CD4-positive, alpha-beta T cell (primary cell): Measurements from ENCODE around the gene KRTAP5-8. TPM values are rescaled to one million over a fixed set of nuclear protein-coding genes. Genes with fewer than 3 reads are reported as not detected.
A peak's percentile ranks its signal among the peaks of the same experiment; 100 is the strongest.
"Not testable (repeated sequence)": the region's sequence is repeated elsewhere in the genome, so short reads cannot be mapped to it uniquely, and the experiment has no call there.

Experiments used
- ATAC-seq: fragments of 200-7000 bp; cut with Tn5 transposase; one replicate; pipeline ENCODE4 v1.10.0; 2022; ENCODE audit warnings: mild to moderate bottlenecking; ENCODE audit not compliant: poor library complexity
- CTCF ChIA-PET: fragments of 350-600 bp; sonication (Branson Sonifier 250); formaldehyde crosslinking; loops from one replicate; lab custom pipeline; 2021; ENCODE audit warnings: antibody characterized with exemption, inconsistent platforms; lab: Charles Lee
- POLR2A ChIA-PET: fragments of 350-600 bp; sonication (Branson Sonifier 250); formaldehyde crosslinking; loops from one replicate; lab custom pipeline; 2021; ENCODE audit warnings: antibody characterized with exemption, inconsistent platforms; lab: Charles Lee
- DNase-seq, 14 experiments: peaks; one replicate each; pipeline ENCODE4 v3.0.0-alpha.2; 2013 to 2020; ENCODE audit warnings: mixed read lengths in 2 of 14
- H3K27ac ChIP-seq, 2 donors: one replicate each; pipeline versions ENCODE4 v1.5.1 to v1.7.0; 2013; ENCODE audit warnings: low read length in 2 of 2, low read depth in 1 of 2, mild to moderate bottlenecking in 1 of 2
- H3K27me3 ChIP-seq, 2 experiments: 1 replicate in 1 of 2; 2 replicates in 1 of 2; pipeline versions ENCODE4 v1.6.1 to v1.7.0; 2013; ENCODE audit warnings: low read length in 2 of 2, control low read depth in 1 of 2, mild to moderate bottlenecking in 1 of 2, moderate library complexity in 1 of 2; ENCODE audit not compliant: insufficient read depth in 2 of 2, control insufficient read depth in 1 of 2
- H3K36me3 ChIP-seq: one replicate; pipeline ENCODE4 v1.6.1; 2013; ENCODE audit warnings: low read length, control low read depth; ENCODE audit not compliant: insufficient read depth
- H3K4me1 ChIP-seq: one replicate; pipeline ENCODE4 v1.6.1; 2013; ENCODE audit warnings: low read length, control low read depth; ENCODE audit not compliant: insufficient read depth
- H3K4me3 ChIP-seq: one replicate; pipeline ENCODE4 v1.5.1; 2013; ENCODE audit warnings: mild to moderate bottlenecking, low read length, moderate library complexity
- H3K9me3 ChIP-seq, 2 experiments: 1 replicate in 1 of 2; 2 replicates in 1 of 2; pipeline versions ENCODE4 v1.6.1 to v1.7.0; 2013; ENCODE audit warnings: low read length in 2 of 2, mild to moderate bottlenecking in 2 of 2, control low read depth in 1 of 2, moderate library complexity in 1 of 2; ENCODE audit not compliant: control insufficient read depth in 1 of 2, insufficient read depth in 1 of 2
- H3K27ac Mint-ChIP-seq: one replicate; pipeline ENCODE4 v1.8.0; 2020; ENCODE audit warnings: mixed read lengths
- H3K27me3 Mint-ChIP-seq: one replicate; pipeline ENCODE4 v1.8.0; 2021; ENCODE audit warnings: mixed read lengths
- H3K36me3 Mint-ChIP-seq: one replicate; pipeline ENCODE4 v1.8.0; 2021; ENCODE audit warnings: low read depth, mixed read lengths
- H3K4me1 Mint-ChIP-seq: one replicate; pipeline ENCODE4 v1.8.0; 2021; ENCODE audit warnings: low read depth, mixed read lengths
- H3K4me3 Mint-ChIP-seq: one replicate; pipeline ENCODE4 v1.8.0; 2020; ENCODE audit warnings: mild to moderate bottlenecking, mixed read lengths
- H3K9me3 Mint-ChIP-seq: one replicate; pipeline ENCODE4 v1.8.0; 2020; ENCODE audit warnings: mixed read lengths
- intact Hi-C, 2 experiments: fragments of 100-400 bp; cut with DNase I in 1 of 2; cut with micrococcal nuclease in 1 of 2; formaldehyde crosslinking; loops; one replicate each; pipeline versions ENCODE4 v1.15.1 to v1.9.0; 2023 to 2025; cut with DNase I, micrococcal nuclease
- total RNA-seq, 174 experiments: library from RNA in 2 of 174; stranded (reverse) in 2 of 174; gene quantifications; one replicate each; pipeline ENCODE4 v1.2.3 and lab custom pipeline; 2021 to 2026
- TF ChIP-seq, protein P1 (sequence below): fragments of 200-600 bp; IDR thresholded peaks from one replicate; pipeline ENCODE4 v1.8.0; 2022; ENCODE audit warnings: antibody characterized with exemption, mild to moderate bottlenecking

Gene KRTAP5-8
- total RNA-seq, 2 experiments from 2014 or later, result not detected

DNA sequence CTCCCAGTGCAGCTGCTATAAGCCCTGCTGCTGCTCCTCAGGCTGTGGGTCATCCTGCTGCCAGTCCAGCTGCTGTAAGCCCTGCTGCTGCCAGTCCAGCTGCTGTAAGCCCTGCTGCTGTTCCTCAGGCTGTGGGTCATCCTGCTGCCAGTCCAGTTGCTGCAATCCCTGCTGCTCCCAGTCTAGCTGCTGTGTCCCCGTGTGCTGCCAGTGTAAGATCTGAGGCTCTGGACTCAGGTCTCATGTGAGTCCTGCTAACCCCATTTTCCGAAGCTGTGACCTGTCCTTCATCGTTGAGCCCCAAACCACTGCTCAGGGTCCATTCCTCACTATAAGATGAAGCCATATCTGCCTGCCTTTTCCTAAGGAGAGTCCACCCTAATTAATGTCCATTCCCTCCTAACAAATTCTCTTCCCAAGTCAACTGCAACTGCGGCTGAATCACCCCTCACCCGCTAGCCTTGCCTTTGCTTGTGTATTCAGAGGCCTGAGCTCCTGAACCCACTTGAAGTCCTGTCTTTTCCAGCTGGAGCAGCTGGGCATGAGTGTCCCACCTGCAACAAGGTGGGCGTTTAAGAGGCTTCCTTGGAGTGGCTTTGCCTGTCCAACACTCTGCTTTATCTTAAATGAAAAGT is 10.1 kb upstream of the KRTAP5-8 start:
- no peak overlapping the region for H3K27ac ChIP-seq
- DNase-seq (no peak), ATAC-seq (no peak)
- peaks cover 2% of the 10 kb centered on the region for H3K9me3 Mint-ChIP-seq
- H3K36me3 Mint-ChIP-seq, result no peaks in the 10 kb centered on the region
- peaks cover 0 to 2% of the 10 kb centered on the region in 2 experiments for H3K27me3 ChIP-seq
- no peaks in the 10 kb centered on the region for H3K4me1 ChIP-seq
- peaks cover 5% of the 10 kb centered on the region for H3K27me3 Mint-ChIP-seq
- peaks cover 0 to 3% of the 10 kb centered on the region in 2 experiments for H3K9me3 ChIP-seq
- TF ChIP-seq, protein P1, sequence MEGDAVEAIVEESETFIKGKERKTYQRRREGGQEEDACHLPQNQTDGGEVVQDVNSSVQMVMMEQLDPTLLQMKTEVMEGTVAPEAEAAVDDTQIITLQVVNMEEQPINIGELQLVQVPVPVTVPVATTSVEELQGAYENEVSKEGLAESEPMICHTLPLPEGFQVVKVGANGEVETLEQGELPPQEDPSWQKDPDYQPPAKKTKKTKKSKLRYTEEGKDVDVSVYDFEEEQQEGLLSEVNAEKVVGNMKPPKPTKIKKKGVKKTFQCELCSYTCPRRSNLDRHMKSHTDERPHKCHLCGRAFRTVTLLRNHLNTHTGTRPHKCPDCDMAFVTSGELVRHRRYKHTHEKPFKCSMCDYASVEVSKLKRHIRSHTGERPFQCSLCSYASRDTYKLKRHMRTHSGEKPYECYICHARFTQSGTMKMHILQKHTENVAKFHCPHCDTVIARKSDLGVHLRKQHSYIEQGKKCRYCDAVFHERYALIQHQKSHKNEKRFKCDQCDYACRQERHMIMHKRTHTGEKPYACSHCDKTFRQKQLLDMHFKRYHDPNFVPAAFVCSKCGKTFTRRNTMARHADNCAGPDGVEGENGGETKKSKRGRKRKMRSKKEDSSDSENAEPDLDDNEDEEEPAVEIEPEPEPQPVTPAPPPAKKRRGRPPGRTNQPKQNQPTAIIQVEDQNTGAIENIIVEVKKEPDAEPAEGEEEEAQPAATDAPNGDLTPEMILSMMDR, result no peak
- CTCF ChIA-PET, result no interaction called here
- intact Hi-C loops, result no loop called here
- no peaks in the 10 kb centered on the region for H3K36me3 ChIP-seq
- no peak overlapping the region for H3K27ac Mint-ChIP-seq
- H3K4me3 Mint-ChIP-seq, result no peak overlapping the region
- POLR2A ChIA-PET, result no interaction called here
- no peak overlapping the region for H3K4me3 ChIP-seq
- no peaks in the 10 kb centered on the region for H3K4me1 Mint-ChIP-seq

DNA sequence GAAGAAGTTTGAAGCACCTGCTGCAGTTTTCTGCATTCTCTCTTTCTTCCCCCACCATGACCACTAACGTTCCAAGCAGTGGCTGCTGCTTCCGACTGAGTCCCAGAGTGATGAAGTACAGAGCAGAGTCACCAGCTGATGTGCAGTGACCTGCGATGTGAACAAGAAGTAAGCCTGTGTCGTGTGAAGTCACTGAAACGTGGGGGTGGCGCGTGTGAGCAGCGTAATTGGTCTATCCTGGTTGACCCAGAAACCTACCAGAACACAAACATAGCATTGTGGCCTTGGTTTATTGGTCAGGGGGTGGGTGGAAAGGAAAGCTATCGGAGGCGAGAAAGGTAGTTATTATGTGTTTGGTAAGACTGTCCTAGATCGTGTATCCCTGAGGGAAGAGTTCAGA is 7.2 kb upstream of the KRTAP5-8 start:
- no peaks in the 10 kb centered on the region for H3K27me3 ChIP-seq
- intact Hi-C loops, result no loop called here
- ATAC-seq (peak; percentile 34), DNase-seq (no peak)
- TF ChIP-seq, protein P1, result no peak
- Mint-ChIP-seq H3K4me3 (no peak overlapping the region), H3K27ac (no peak overlapping the region), H3K36me3 (no peaks in the 10 kb centered on the region), H3K9me3 (no peaks in the 10 kb centered on the region), H3K4me1 (no peaks in the 10 kb centered on the region), H3K27me3 (peaks cover 5% of the 10 kb centered on the region)
- no peak overlapping the region for H3K27ac ChIP-seq
- no peaks in the 10 kb centered on the region for H3K36me3 ChIP-seq
- no peaks in the 10 kb centered on the region for H3K4me1 ChIP-seq
- peaks cover 0 to 3% of the 10 kb centered on the region in 2 experiments for H3K9me3 ChIP-seq
- ChIA-PET POLR2A (no interaction called here), CTCF (no interaction called here)
- no peak overlapping the region for H3K4me3 ChIP-seq

DNA sequence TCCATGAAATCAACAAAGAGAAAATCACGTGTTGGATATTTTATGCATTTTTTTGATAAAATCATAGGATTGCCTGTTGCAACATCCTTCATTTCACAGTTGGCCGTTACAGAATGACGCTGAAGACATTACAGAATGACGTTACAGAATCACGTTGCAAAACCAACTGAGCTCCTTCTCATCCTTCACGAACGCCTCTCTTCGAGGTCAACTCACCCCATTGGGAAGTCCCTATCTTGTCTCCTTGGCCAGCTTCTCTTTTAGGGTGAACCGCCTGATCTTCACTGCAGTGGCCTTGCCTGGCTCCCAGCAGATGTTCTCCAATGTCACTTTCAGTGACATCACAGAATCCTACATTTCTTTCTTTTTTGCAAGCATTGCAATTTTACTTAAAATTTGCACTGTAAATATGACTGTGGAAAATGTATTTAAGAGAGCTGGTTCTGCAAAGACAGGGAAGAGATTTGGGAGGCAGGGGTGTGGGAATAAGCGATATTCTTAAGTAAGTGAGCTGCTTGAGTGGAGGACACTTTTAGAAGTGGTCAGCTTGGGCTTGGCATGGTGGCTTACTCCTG is 5.7 kb upstream of the KRTAP5-8 start:
- Mint-ChIP-seq H3K27me3 (no peaks in the 10 kb centered on the region), H3K27ac (no peak overlapping the region), H3K9me3 (no peaks in the 10 kb centered on the region), H3K4me3 (no peak overlapping the region), H3K4me1 (no peaks in the 10 kb centered on the region), H3K36me3 (no peaks in the 10 kb centered on the region)
- DNase-seq (peak in 1 of 14 experiments; percentile 6), ATAC-seq (no peak)
- CTCF ChIA-PET, result no interaction called here
- H3K36me3 ChIP-seq, result no peaks in the 10 kb centered on the region
- intact Hi-C loops, result no loop called here
- H3K27me3 ChIP-seq, result no peaks in the 10 kb centered on the region
- H3K4me1 ChIP-seq, result no peaks in the 10 kb centered on the region
- H3K27ac ChIP-seq, result no peak overlapping the region
- no peak overlapping the region for H3K4me3 ChIP-seq
- TF ChIP-seq, protein P1, result no peak
- no peaks in the 10 kb centered on the region for H3K9me3 ChIP-seq
- POLR2A ChIA-PET, result no interaction called here

DNA sequence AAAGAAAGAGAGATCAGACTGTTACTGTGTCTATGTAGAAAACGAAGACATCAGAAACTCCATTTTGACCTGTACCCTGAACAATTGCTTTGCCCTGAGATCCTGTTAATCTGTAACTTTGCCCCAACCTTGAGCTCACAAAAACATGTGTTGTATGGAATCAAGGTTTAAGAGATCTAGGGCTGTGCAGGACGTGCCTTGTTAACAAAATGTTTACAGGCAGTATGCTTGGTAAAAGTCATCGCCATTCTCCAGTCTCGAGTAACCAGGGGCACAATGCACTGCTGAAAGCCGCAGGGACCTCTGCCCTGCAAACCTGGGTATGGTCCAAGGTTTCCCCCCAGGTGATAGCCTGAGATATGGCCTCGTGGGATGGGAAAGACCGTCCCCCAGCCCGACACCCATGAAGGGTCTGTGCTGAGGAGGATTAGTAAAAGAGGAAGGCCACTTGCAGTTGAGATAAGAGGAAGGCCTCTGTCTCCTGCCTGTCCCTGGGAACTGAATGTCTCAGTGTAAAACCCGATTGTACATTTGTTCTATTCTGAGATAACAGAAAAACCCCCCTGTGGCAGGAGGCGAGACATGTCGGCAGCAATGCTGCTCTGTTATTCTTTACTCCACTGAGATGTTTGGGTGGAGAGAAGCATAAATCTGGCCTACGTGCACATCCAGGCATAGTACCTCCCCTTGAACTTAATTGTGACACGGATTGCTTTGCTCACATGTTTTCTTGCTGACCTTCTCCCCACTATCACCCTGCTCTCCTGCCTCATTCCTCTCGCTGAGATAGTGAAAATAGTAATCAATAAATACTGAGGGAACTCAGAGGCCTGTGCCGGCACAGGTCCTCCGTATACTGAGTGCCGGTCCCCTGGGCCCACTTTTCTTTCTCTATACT is 2.9 kb upstream of the KRTAP5-8 start:
- H3K27ac Mint-ChIP-seq, H3K36me3 Mint-ChIP-seq, H3K27me3 ChIP-seq, POLR2A ChIA-PET, H3K4me3 Mint-ChIP-seq, DNase-seq, H3K27ac ChIP-seq, CTCF ChIA-PET, H3K4me1 Mint-ChIP-seq, H3K4me1 ChIP-seq, ATAC-seq, H3K36me3 ChIP-seq, intact Hi-C loops, H3K27me3 Mint-ChIP-seq, H3K4me3 ChIP-seq, H3K9me3 ChIP-seq, H3K9me3 Mint-ChIP-seq: not testable (repeated sequence)
